HUES6 (cell line): ENCODE measurements around the gene TJP1.

Experiments
- H3K27ac ChIP-seq: 2 replicates; pipeline ENCODE4 v1.7.0; 2013; ENCODE audit warnings: low read depth, mild to moderate bottlenecking, low read length, inconsistent platforms
- H3K27me3 ChIP-seq: 2 replicates; pipeline ENCODE4 v1.6.1; 2013; ENCODE audit warnings: low read length; ENCODE audit not compliant: control insufficient read depth, insufficient read depth
- H3K36me3 ChIP-seq: 2 replicates; pipeline ENCODE4 v1.6.1; 2013; ENCODE audit warnings: low read length; ENCODE audit not compliant: control insufficient read depth, insufficient read depth
- H3K4me1 ChIP-seq: 2 replicates; pipeline ENCODE4 v1.6.1; 2013; ENCODE audit warnings: low read length; ENCODE audit not compliant: control insufficient read depth, insufficient read depth
- H3K4me3 ChIP-seq: 2 replicates; pipeline ENCODE4 v1.5.1; 2013; ENCODE audit warnings: low read depth, low read length
- H3K9ac ChIP-seq: one replicate; pipeline ENCODE4 v1.6.1; 2013; ENCODE audit warnings: mild to moderate bottlenecking, low read length
- H3K9me3 ChIP-seq: 2 replicates; pipeline ENCODE4 v1.6.1; 2013; ENCODE audit warnings: low read depth, low read length; ENCODE audit not compliant: control insufficient read depth, insufficient read depth

TJP1 gene

DNA sequence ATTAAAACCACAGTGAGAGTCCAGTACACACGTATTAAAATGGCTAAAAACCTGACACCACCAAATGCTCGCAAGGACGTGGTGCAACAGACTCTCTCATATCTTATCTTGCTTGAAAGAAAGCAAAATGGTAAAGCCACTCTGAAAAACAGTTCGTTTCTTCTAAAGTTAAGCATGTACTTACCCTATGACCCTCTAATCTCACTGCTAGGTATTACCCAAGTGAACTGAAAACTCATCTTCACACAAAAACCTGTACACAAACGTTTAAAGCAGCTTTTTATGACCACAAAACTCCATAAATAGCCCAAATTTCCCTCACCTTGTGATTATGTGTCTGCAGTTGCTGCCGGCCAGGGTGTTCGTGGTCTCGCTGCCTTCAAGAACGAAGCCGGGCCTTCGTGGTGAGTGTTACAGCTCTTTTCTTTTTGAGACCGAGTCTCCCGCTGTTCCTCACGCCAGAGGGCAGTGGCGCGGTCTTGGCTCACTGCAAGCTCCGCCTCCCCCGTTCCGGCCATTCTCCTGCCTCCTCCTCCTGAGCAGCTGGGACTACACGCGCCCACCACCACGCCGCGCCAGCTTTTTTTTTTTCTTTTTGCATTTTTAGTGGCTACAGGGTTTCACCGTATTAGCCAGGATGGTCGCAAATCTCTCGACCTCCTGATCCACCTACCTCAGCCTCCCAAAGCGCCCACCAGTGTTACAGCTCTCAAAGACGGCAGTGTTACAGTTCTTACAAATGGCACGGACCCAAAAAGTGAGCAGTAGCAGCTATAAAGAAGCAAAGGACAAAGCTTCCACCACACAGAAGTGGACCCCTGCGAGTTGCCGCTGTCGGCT lies 165.4 kb downstream of the TJP1 start:
- Histone ChIP-seq H3K9me3 (no peaks in the 10 kb centered on the region), H3K27ac (no peak overlapping the region), H3K27me3 (peaks cover 6% of the 10 kb centered on the region; the same call in 1 of the 2 replicates), H3K4me3 (peak overlapping the region; percentile 53), H3K36me3 (no peaks in the 10 kb centered on the region), H3K4me1 (peaks cover 8% of the 10 kb centered on the region), H3K9ac (peak overlapping the region; percentile 59)

GRCh38 chr15:29652595-29652994 lies 169.7 kb downstream of the TJP1 start:
- Histone ChIP-seq H3K4me3 (no peak overlapping the region), H3K9me3 (0 out of 2 replicates have a peak, but pooled peaks cover 2% of the 10 kb centered on the region), H3K36me3 (no peaks in the 10 kb centered on the region), H3K9ac (no peak overlapping the region), H3K27me3 (peaks cover 6% of the 10 kb centered on the region; the same call in 1 of the 2 replicates), H3K4me1 (peaks cover 8% of the 10 kb centered on the region), H3K27ac (no peak overlapping the region)

DNA sequence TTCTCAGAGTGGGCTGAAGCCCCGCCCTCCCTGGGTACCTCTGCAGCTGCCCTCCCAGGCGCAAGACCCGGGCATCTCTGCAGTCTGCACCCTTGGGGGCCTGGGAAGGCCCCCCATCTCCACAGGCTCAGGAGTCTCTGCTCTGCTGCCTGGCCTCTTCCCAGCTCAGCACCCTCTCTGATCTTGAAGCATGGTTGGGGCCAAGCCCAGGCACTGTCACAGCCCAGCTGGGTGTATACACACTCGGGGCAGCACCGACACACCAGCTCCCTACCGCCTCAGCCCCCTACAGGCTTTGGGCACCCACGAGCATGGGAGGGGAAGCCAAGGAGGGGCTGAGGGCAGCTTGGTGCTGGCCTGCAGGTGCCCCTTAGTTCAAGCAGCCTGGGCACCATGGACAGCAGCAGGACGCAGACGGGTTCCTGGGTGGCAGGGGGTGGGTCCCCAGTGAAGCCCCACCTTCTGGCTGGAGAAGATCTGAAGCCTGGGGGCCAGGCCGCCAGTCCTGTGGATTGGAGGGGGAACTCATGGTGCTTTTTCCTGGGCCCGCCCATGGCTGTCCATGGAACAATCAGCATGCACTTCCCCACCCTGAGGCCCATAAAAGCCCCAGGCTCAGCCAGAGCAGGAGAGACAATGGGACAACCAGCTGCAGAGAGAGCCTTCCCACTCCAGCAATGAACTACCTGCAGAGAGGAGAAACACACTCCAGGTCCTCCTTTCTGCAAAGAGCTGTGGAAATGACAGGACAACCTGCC lies 170.6 kb downstream of the TJP1 start:
- Histone ChIP-seq H3K36me3 (no peaks in the 10 kb centered on the region), H3K4me3 (no peak overlapping the region), H3K27ac (no peak overlapping the region), H3K4me1 (peaks cover 6% of the 10 kb centered on the region), H3K27me3 (peaks cover 5% of the 10 kb centered on the region; the same call in 1 of the 2 replicates), H3K9me3 (peaks cover 9% of the 10 kb centered on the region; the same call in 1 of the 2 replicates), H3K9ac (no peak overlapping the region)
